GM19328 (cell line): Measurements from ENCODE around the gene S100A3.

ENCODE experiments used
- ATAC-seq: cut with Tn5 transposase; IDR thresholded peaks from one replicate; pipeline ENCODE4 v1.9.1; 2021; ENCODE audit warnings: mild to moderate bottlenecking, moderate library complexity; ENCODE audit not compliant: unreplicated experiment

The S100A3 gene

GRCh38 chr1:153515504-153516394 lies 33.3 kb downstream of the S100A3 start:
- ATAC-seq: no peak

- no peak for ATAC-seq
Observed at GRCh38 chr1:153513666-153514065, 35.4 kb downstream of the S100A3 start.

GRCh38 chr1:153513023-153513422 lies 36.0 kb downstream of the S100A3 start:
- ATAC-seq: no peak

DNA sequence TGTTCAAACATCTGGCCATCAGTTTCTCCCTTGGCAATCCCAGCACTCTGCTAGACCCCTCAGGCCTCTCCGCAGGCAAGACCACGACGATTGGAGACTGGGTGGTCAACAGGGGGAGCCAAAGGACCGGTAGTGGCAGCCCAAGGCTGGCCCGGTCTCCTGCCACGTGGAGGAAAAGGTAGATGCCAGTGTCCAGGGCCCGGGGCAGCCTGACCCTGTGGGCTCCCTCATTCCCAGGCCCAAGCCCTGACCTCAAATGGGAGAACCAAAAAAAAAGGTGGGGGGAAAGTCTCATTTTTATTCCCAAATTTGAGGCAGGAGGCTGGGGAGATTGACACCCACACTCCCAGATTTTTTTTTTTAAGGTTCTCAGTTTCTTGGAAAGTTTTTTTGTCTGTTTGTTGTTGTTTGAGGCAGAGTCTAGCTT lies 38.1 kb downstream of the S100A3 start:
- ATAC-seq: no peak

GRCh38 chr1:153509729-153510354 lies 39.2 kb downstream of the S100A3 start:
- ATAC-seq: no peak

- no peak for ATAC-seq
Observed at GRCh38 chr1:153509036-153509435, 40.0 kb downstream of the S100A3 start.

GRCh38 chr1:153507926-153508583 lies 41.0 kb downstream of the S100A3 start:
- ATAC-seq: no peak

DNA sequence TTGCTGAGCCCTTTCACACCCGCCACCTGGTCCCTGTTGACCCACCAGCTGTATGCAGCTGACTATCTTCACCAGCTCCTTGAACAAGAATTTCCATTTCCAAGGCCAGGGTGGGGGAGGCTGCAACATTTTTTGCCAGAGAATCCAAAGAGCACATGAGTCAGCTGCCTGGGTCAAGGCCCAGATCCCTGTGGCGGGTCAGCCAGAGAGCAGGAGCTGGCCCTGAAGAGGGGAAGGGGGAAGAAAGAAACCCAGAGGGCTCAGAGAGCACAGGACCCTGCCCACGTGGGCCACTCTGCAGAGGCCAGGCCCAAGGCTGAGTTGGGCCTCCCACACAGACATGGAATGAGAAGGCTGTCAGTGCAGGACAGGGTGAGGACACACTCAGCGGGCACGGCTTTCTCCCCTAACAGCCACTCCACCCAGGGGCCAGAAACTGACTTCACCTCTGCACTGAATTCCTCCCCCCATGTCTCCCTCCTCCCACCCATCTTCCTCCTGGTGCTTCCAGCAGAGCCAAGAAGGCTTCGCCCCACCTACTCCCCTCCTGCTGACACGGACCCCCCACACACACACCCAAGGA lies 42.1 kb downstream of the S100A3 start:
- ATAC-seq: no peak

- ATAC-seq: no peak
Observed at GRCh38 chr1:153506386-153506785, 42.7 kb downstream of the S100A3 start.

- no peak for ATAC-seq
Observed at GRCh38 chr1:153505576-153505975, 43.5 kb downstream of the S100A3 start.

DNA sequence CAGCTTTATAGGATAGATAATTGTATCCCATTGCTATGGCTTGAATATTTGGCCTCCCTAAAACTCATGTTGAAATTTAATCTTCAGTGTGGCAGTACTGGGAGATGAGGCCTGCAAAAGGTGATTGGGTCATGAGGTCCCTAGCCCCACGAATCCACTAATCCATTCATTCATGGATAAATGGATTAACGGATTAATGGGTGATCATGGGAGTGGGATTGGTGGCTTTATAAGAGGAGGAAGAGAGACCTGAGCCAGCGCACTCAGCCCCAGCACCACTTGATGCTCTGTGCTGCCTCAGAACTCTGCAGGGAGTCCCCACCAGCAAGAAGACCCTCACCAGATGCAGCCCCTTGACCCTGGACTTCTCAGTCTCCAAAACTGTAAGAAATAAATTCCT lies 45.3 kb downstream of the S100A3 start:
- no peak for ATAC-seq

DNA sequence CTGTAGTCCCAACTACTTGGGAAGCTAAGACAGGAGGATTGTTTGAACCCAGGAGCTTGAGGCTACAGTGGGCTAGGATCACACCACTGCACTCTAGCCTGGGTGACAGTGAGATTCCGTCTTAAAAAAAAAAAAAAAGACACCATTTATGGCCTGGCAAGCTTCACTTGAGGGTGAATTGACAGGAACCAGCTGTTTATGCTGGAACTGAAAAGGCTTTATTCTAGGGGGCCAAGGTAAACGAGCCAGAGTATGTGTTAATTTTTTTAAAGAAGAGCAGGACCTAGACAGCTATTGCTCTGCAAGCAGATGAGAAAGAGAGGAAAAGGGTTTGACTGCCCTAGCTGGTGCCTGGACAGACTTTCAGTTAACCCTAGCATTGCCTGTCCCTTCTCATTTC lies 50.3 kb downstream of the S100A3 start:
- no peak for ATAC-seq
